ENCODE data around the gene SAMD1.

The SAMD1 gene

DNA sequence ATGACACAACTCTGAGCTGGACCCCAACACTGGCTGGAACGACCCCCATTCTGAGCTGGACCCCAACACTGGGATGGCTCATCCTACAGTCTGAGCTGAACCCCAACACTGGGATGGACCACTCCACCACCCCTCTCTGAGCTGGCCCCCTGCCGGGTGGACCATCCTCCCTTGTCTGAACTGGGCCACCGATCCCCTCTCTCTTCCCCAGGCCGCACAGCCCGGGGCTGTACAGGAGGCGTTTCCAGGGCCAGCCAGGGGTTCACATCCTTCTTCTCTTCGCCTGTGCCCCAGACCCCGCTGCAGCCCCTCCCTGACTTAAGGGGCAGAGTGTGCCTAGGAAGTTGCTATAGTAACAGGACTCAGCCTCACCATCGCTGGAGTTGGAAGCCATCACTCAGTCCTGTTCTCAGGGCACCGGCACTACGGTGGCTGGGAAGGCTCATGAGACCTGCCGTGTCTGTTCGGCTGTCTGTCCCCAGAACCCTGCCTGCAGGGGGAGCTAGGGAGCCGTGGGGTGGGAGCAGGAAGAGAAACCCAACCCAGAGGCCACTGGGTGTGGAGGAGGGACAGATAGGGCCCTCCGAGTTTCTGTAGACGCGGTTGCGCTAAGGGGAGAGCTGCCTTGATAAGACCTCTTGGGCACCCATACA is 23.3 kb upstream of the SAMD1 start:
- Histone ChIP-seq H3K36me3 (ENCODE audit: control insufficient read depth in 1 of 2, insufficient read depth in 2 of 2, low read length in 2 of 2) (no peaks in the 10 kb centered on the region), H3K4me1 (ENCODE audit: control insufficient read depth in 1 of 2, insufficient read depth in 2 of 2, low read length in 2 of 2) (peaks cover 32 to 39% of the 10 kb centered on the region in 2 donors), H3K4me3 (ENCODE audit: low read depth in 1 of 2, low read length in 2 of 2) (no peak overlapping the region), H3K9ac (ENCODE audit: low read depth in 1 of 2, low read length in 2 of 2) (no peak overlapping the region), H3K27ac (ENCODE audit: low read depth, low read length) (no peak overlapping the region), H3K9me3 (ENCODE audit: control insufficient read depth in 1 of 2, low read length in 2 of 2) (no peaks in the 10 kb centered on the region), H3K27me3 (ENCODE audit: control insufficient read depth in 1 of 2, insufficient read depth in 2 of 2, low read length in 2 of 2) (no peaks in the 10 kb centered on the region)

DNA sequence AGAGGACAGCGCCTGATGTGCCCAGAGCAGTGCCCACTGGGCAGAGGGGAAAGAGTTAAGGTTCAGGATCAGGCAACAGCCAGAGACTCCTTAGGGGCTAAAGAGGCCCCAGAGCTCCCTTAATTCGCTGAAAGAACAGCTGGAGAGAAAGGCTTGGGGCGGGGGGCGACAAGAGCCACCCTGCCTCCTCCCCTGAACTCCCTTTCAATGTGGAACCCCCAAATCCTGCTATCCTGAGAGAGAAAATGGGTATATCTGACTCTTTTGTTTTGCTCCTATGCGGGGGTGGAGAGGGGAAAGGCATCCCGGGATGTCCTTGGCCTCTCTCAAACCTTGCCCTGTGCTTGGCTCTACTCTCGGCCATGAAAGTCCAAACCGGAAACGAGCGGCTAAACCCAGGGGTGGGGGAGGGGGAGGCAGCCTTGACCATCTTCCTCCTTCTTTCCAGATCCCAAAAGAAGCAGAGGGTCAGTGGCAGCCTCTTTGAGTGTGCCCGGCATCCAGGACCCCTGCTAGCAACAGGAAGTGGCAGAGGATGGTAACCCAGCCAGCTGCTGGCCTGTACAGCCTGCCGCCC is 22.3 kb upstream of the SAMD1 start:
- Histone ChIP-seq H3K9ac (ENCODE audit: low read depth in 1 of 2, low read length in 2 of 2) (peak overlapping the region in 1 of 2 donors; percentile 17), H3K36me3 (ENCODE audit: control insufficient read depth in 1 of 2, insufficient read depth in 2 of 2, low read length in 2 of 2) (no peaks in the 10 kb centered on the region), H3K4me1 (ENCODE audit: control insufficient read depth in 1 of 2, insufficient read depth in 2 of 2, low read length in 2 of 2) (peaks cover 25 to 33% of the 10 kb centered on the region in 2 donors), H3K9me3 (ENCODE audit: control insufficient read depth in 1 of 2, low read length in 2 of 2) (no peaks in the 10 kb centered on the region), H3K27me3 (ENCODE audit: control insufficient read depth in 1 of 2, insufficient read depth in 2 of 2, low read length in 2 of 2) (no peaks in the 10 kb centered on the region), H3K27ac (ENCODE audit: low read depth, low read length) (peak overlapping the region; percentile 64), H3K4me3 (ENCODE audit: low read depth in 1 of 2, low read length in 2 of 2) (no peak overlapping the region)

DNA sequence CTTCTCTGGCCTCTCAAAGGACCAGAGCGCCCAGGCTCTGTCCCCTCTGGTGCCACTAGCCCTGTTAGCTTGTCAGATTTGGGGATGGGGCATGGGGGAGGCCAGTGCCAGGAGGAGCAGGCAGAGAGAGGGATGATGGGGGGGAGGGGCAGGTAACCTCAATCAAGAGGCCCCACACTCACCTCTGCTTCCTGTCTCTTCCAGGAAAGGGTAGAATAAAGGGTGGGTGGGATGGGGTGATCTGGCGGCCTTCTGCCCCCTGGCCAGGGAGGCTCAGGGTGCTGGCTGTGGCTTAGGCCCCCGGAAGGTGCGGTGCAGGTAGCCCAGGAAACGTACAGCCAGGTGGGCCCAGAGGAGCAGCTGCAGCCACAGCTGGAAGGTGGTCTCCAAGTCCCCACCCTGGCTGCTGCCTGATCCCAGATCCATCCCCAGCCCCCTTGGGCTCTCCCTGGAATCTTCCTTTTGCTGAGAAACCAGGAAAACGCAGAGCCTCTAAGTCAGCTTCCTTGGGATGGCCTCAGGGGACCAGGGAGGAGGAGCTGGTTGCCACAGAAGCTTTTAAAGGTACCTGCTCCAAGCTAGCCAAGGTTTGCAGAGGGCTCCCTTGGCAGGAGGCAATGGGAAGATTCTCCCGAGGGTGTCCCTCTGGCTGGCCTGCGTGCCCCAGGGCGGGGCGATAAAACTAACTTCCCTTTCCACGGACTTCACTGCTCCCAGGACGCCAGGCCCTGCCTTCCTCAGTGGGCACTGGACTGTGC is 21.7 kb upstream of the SAMD1 start:
- no peaks in the 10 kb centered on the region for H3K27me3 ChIP-seq (ENCODE audit: control insufficient read depth in 1 of 2, insufficient read depth in 2 of 2, low read length in 2 of 2)
- no peak overlapping the region for H3K4me3 ChIP-seq (ENCODE audit: low read depth in 1 of 2, low read length in 2 of 2)
- peak overlapping the region in 1 of 2 donors; percentile 17 for H3K9ac ChIP-seq (ENCODE audit: low read depth in 1 of 2, low read length in 2 of 2)
- no peak overlapping the region for H3K27ac ChIP-seq (ENCODE audit: low read depth, low read length)
- no peaks in the 10 kb centered on the region for H3K9me3 ChIP-seq (ENCODE audit: control insufficient read depth in 1 of 2, low read length in 2 of 2)
- peaks cover 0 to 4% of the 10 kb centered on the region in 2 donors for H3K36me3 ChIP-seq (ENCODE audit: control insufficient read depth in 1 of 2, insufficient read depth in 2 of 2, low read length in 2 of 2)
- H3K4me1 ChIP-seq (ENCODE audit: control insufficient read depth in 1 of 2, insufficient read depth in 2 of 2, low read length in 2 of 2), result peaks cover 25 to 33% of the 10 kb centered on the region in 2 donors

DNA sequence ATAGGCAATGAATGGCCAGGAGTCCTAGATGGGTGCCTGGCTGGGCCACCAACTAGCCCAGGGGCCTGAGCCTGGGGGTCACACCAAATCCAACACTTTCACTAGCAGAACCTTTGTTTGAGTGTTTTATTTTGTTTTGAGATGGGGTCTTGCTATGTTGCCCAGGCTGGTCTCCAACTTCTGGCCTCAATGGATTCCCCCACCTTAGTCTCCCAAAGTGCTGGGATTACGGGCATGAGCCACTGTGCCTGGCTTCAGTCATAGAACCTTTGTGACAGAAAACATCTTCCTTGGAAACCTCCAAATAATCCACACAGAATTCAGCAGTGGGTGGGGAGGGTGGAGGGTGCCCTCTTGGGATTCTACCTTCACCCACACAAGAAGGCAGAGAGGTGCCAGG is 20.9 kb upstream of the SAMD1 start:
- Histone ChIP-seq H3K4me3 (ENCODE audit: low read depth in 1 of 2, low read length in 2 of 2) (no peak overlapping the region), H3K36me3 (ENCODE audit: control insufficient read depth in 1 of 2, insufficient read depth in 2 of 2, low read length in 2 of 2) (peaks cover 0 to 6% of the 10 kb centered on the region in 2 donors), H3K27ac (ENCODE audit: low read depth, low read length) (no peak overlapping the region), H3K9ac (ENCODE audit: low read depth in 1 of 2, low read length in 2 of 2) (no peak overlapping the region), H3K9me3 (ENCODE audit: control insufficient read depth in 1 of 2, low read length in 2 of 2) (no peaks in the 10 kb centered on the region), H3K27me3 (ENCODE audit: control insufficient read depth in 1 of 2, insufficient read depth in 2 of 2, low read length in 2 of 2) (no peaks in the 10 kb centered on the region), H3K4me1 (ENCODE audit: control insufficient read depth in 1 of 2, insufficient read depth in 2 of 2, low read length in 2 of 2) (peaks cover 22 to 28% of the 10 kb centered on the region in 2 donors)

DNA sequence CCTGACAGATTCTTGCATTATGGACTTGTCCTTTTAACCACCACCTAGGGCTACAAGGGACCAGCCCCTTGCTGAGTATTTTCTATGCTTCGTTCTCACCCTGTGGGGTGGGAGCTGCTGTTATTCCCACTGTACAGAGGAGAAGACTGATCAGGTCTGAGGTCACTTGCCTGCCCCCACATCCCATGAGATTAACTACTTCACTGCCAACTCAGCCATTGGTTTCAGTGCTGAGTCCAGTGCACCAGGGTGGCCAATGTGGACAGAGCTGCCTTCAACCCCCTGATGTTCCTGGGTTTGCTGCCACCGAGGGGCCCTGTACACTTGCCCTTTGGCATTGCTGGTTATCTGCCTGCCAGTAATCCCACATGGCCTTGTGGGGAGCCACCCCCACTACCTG is 20.1 kb upstream of the SAMD1 start:
- H3K36me3 ChIP-seq (ENCODE audit: control insufficient read depth in 1 of 2, insufficient read depth in 2 of 2, low read length in 2 of 2), result peaks cover 0 to 12% of the 10 kb centered on the region in 2 donors
- H3K27ac ChIP-seq (ENCODE audit: low read depth, low read length), result no peak overlapping the region
- H3K9ac ChIP-seq (ENCODE audit: low read depth in 1 of 2, low read length in 2 of 2), result no peak overlapping the region
- peaks cover 13 to 20% of the 10 kb centered on the region in 2 donors for H3K4me1 ChIP-seq (ENCODE audit: control insufficient read depth in 1 of 2, insufficient read depth in 2 of 2, low read length in 2 of 2)
- H3K4me3 ChIP-seq (ENCODE audit: low read depth in 1 of 2, low read length in 2 of 2), result no peak overlapping the region
- no peaks in the 10 kb centered on the region for H3K27me3 ChIP-seq (ENCODE audit: control insufficient read depth in 1 of 2, insufficient read depth in 2 of 2, low read length in 2 of 2)
- no peaks in the 10 kb centered on the region for H3K9me3 ChIP-seq (ENCODE audit: control insufficient read depth in 1 of 2, low read length in 2 of 2)

DNA sequence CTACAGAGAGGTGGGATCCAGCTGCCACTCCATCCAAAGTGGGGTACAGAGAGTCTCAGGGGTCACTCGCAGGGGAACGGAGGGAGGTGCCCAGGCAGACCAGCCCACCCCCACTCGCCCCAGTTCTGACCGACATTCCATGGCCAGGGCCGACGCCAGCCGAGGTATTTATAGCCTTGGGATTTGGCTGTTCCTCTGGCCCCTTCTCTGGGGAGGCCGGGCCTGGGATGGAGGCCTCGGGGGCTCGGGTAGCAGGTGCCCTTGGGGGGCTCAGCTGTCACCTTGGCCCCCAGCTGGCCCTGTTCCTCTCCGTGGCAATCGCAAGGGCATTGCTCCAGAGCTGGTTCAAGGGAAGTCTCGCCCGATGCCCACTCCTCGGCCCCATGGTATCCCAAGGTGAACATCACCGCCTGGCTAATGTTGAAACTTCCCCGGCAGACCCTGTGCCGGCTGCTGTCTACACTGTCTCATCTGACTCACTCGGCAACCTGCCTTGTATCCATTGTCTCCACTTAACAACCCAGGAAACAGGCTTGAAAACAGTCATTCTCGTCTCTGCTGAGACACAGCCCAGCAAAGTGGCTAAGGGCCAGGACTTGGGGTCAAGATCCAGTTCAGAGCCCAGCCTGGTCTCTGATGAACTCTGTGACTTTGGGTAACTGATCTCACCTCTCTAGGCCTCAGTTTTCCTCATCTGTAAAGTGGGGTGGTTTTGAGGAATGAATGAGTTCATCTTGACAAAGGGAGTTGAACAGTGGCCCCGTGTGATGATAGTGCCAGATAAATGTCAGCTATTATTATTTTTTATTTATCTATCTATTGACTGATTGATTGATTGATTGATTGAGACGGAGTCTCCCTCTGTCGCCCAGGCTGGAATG is 17.3 kb upstream of the SAMD1 start:
- Histone ChIP-seq H3K9ac (ENCODE audit: low read depth in 1 of 2, low read length in 2 of 2) (no peak overlapping the region), H3K4me3 (ENCODE audit: low read depth in 1 of 2, low read length in 2 of 2) (no peak overlapping the region), H3K9me3 (ENCODE audit: control insufficient read depth in 1 of 2, low read length in 2 of 2) (no peaks in the 10 kb centered on the region), H3K4me1 (ENCODE audit: control insufficient read depth in 1 of 2, insufficient read depth in 2 of 2, low read length in 2 of 2) (peaks cover 4 to 5% of the 10 kb centered on the region in 2 donors), H3K27ac (ENCODE audit: low read depth, low read length) (no peak overlapping the region), H3K27me3 (ENCODE audit: control insufficient read depth in 1 of 2, insufficient read depth in 2 of 2, low read length in 2 of 2) (no peaks in the 10 kb centered on the region), H3K36me3 (ENCODE audit: control insufficient read depth in 1 of 2, insufficient read depth in 2 of 2, low read length in 2 of 2) (peaks cover 4 to 21% of the 10 kb centered on the region in 2 donors)

GRCh38 chr19:14106840-14107239 is 16.3 kb upstream of the SAMD1 start:
- Histone ChIP-seq H3K4me1 (ENCODE audit: control insufficient read depth in 1 of 2, insufficient read depth in 2 of 2, low read length in 2 of 2) (peaks cover 0 to 7% of the 10 kb centered on the region in 2 donors), H3K9me3 (ENCODE audit: control insufficient read depth in 1 of 2, low read length in 2 of 2) (no peaks in the 10 kb centered on the region), H3K4me3 (ENCODE audit: low read depth in 1 of 2, low read length in 2 of 2) (no peak overlapping the region), H3K36me3 (ENCODE audit: control insufficient read depth in 1 of 2, insufficient read depth in 2 of 2, low read length in 2 of 2) (peaks cover 8 to 30% of the 10 kb centered on the region in 2 donors), H3K27ac (ENCODE audit: low read depth, low read length) (no peak overlapping the region), H3K9ac (ENCODE audit: low read depth in 1 of 2, low read length in 2 of 2) (no peak overlapping the region), H3K27me3 (ENCODE audit: control insufficient read depth in 1 of 2, insufficient read depth in 2 of 2, low read length in 2 of 2) (no peaks in the 10 kb centered on the region)

DNA sequence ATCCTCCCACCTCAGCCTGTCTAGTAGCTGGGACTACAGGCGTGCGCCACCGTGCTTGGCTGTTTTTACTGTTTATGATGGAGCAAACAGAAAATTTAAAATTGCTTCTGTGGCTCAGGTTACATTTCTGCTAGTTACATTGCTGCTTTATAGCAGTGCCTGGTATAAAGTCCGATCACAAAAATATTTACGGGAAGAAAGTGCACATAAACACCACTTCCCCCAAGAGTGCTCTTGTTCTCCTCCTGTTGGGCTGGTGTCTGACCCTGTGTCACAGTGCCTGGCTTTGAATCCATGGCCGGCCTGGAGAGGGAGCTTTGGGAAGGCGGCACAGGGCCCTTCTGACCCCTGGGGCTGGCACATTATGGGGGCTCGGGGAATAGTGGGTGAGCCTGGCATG is 15.1 kb upstream of the SAMD1 start:
- no peaks in the 10 kb centered on the region for H3K9me3 ChIP-seq (ENCODE audit: control insufficient read depth in 1 of 2, low read length in 2 of 2)
- H3K27me3 ChIP-seq (ENCODE audit: control insufficient read depth in 1 of 2, insufficient read depth in 2 of 2, low read length in 2 of 2), result no peaks in the 10 kb centered on the region
- H3K9ac ChIP-seq (ENCODE audit: low read depth in 1 of 2, low read length in 2 of 2), result no peak overlapping the region
- peaks cover 0 to 7% of the 10 kb centered on the region in 2 donors for H3K4me1 ChIP-seq (ENCODE audit: control insufficient read depth in 1 of 2, insufficient read depth in 2 of 2, low read length in 2 of 2)
- no peak overlapping the region for H3K27ac ChIP-seq (ENCODE audit: low read depth, low read length)
- H3K4me3 ChIP-seq (ENCODE audit: low read depth in 1 of 2, low read length in 2 of 2), result no peak overlapping the region
- H3K36me3 ChIP-seq (ENCODE audit: control insufficient read depth in 1 of 2, insufficient read depth in 2 of 2, low read length in 2 of 2), result peaks cover 10 to 33% of the 10 kb centered on the region in 2 donors

GRCh38 chr19:14103310-14103709 is 12.8 kb upstream of the SAMD1 start:
- H3K27me3 ChIP-seq (ENCODE audit: control insufficient read depth in 1 of 2, insufficient read depth in 2 of 2, low read length in 2 of 2), result no peaks in the 10 kb centered on the region
- H3K27ac ChIP-seq (ENCODE audit: low read depth, low read length), result no peak overlapping the region
- peaks cover 14 to 38% of the 10 kb centered on the region in 2 donors for H3K36me3 ChIP-seq (ENCODE audit: control insufficient read depth in 1 of 2, insufficient read depth in 2 of 2, low read length in 2 of 2)
- no peak overlapping the region for H3K9ac ChIP-seq (ENCODE audit: low read depth in 1 of 2, low read length in 2 of 2)
- H3K4me3 ChIP-seq (ENCODE audit: low read depth in 1 of 2, low read length in 2 of 2), result no peak overlapping the region
- H3K4me1 ChIP-seq (ENCODE audit: control insufficient read depth in 1 of 2, insufficient read depth in 2 of 2, low read length in 2 of 2), result peaks cover 0 to 7% of the 10 kb centered on the region in 2 donors
- H3K9me3 ChIP-seq (ENCODE audit: control insufficient read depth in 1 of 2, low read length in 2 of 2), result no peaks in the 10 kb centered on the region

Measured in duodenal mucosa (tissue), 2 donors.